Activated T-helper 1 cell treated with Interleukin-2 at 50 U/mL for 16 hours (primary cell): ENCODE results near the gene TAAR1.
"Not testable (repeated sequence)": the region's sequence is repeated elsewhere in the genome, so short reads cannot be mapped to it uniquely, and the experiment has no call there.

Experiments
- DNase-seq: peaks from one replicate; pipeline ENCODE4 v3.0.0-alpha.2; 2020; ENCODE audit warnings: low read depth

The TAAR1 gene, protein sequence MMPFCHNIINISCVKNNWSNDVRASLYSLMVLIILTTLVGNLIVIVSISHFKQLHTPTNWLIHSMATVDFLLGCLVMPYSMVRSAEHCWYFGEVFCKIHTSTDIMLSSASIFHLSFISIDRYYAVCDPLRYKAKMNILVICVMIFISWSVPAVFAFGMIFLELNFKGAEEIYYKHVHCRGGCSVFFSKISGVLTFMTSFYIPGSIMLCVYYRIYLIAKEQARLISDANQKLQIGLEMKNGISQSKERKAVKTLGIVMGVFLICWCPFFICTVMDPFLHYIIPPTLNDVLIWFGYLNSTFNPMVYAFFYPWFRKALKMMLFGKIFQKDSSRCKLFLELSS

DNA sequence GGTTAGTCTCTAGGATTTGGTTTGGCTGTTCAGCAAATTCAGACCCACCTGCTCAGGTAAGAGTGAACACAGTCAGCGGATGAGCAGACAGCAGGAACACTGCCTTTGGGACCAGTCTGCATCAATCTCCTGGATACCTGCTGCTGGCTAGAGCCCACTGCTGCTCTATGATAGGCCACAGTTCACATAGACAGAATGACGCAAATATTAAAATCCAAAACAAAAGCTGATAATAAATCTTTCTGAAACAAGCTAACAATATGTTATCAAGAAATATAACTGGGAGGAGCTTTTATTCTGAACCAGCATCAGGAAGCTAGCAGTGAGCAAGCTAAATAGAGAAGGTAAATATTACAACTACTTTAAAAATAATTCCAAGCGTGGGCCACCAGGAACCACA, at the start of gene TAAR1:
TSS of gene TAAR1 (minus strand) at position 101 of the 400 bp plus-strand sequence. CDS start 13,179 bp downstream, outside the sequence.
- no peak for DNase-seq

DNA sequence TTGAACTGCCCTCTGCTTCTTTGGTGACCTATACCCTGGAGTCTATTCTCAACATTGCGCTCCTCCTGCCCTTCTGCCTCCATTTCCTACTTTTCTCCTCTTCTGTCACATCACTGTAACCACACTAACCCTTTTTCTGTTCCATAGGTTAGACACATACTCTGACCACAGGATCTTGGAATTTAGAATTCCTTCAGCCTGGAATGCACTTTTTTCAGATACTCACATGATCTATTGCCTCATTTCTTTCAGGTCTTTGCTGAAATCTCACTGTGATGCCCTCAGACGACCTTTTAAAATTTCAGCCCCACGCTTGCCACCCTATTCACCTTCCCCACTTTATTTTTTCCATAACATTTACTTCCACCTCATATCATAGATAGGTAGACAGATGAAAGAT, 49.8 kb upstream of the TAAR1 start:
- DNase-seq = no peak

DNA sequence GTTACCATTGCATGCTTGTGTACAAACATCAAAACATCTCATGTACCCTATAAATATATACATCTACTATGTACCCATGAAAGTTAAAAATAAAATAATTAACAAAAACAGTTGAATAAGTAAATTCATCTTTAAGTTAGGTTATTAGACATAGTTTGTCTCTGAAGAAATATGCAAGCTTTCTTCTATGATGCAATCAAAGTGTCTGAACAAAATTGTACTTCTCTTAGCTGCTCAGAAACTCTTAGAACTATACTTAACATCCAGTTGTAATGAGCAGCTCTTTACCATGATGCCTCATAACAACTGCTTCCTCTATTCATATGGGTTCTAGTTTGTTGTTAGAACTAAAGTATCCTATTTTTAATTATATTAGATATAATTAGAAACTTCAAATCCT, 49.0 kb upstream of the TAAR1 start:
- DNase-seq = no peak

DNA sequence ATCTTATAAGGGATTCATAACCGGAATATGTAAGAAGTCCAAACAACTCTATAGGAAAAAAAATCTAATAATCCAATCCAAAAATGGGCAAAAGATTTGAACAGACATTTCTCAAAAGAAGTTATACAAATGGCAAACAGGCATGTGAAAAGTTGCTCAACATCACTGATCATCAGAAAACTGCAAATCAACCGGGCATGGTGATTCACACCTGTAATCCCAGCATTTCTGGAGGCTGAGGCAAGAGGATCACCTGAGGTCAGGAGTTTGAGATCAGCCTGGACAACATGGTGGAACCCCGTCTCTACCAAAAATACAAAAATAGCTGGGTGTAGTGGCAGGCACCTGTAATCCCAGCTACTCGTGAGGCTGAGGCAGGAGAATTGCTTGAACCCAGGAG, 47.8 kb upstream of the TAAR1 start:
- DNase-seq = not testable (repeated sequence)

DNA sequence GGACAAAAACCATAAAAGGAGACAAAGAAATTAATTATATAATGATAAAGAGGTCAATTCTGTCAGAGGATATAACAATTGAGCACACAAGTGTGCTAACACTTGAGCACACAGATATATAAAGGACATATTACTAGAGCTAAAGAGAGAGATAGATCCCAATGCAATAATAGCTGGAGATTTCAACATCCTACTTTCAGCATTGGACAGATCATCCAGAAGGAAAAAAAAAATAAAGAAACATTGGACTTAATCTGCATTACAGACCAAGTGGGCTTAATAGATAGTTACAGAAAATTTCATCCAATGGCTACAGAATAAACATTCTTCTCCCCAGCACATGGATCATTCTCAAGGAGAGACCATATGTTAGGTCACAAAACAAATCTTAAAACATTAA, 45.0 kb upstream of the TAAR1 start:
- no peak for DNase-seq

DNA sequence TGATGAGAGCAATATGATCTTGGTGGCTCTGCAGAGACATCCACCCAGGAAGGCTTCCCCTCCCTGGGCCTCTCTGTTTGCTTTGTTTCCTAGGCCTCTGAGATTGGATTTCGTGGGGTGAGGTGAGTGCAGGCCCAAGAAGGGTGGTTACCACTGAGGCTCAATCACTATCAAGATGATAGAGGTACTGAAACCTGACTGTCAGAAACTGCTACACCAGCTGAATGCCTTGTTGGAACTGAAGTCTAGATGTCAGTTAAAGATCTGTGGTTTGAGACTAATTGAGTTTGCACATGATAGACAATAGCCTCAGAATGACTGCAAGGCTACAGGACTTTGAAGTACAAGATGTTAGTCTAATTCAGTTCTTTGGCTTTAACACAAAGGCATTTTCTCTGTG, 39.6 kb upstream of the TAAR1 start:
- DNase-seq = no peak

DNA sequence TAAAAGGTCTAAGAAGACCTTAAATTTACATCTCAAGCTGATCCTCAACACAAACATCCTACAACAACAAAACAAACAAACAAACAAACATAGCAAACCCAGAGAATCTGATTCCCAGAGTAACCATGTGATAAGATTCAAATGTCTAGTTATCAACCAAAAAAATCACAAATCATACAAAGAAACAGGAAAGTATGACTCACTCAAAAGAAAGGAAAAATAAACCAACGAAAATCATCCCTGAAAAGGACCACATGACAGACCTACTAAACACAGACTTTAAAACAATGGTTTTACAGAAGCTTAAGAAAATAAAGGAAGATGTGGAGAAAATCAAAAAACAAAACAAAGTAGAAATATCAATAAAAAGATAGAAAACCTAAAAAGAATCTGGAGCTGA, 36.8 kb upstream of the TAAR1 start:
- no peak for DNase-seq

DNA sequence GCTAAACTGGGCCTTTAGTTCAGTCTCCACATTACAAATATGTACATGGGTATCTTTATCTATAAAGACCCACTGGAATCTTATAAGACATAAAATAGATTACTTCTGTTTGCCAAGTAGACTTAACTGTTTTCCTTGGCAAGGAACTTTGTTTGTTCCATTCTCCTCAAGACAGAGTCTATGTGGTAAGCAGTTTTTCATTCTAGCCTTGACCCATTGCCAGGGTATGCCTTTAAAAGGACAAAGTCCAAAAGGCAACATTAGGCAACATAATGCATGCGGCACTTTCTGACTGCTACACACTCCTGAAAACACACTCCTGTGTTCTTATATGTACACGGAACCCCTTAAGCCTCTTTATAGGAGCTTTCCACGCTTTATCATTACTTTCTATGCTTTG, 34.5 kb upstream of the TAAR1 start:
- DNase-seq = no peak

DNA sequence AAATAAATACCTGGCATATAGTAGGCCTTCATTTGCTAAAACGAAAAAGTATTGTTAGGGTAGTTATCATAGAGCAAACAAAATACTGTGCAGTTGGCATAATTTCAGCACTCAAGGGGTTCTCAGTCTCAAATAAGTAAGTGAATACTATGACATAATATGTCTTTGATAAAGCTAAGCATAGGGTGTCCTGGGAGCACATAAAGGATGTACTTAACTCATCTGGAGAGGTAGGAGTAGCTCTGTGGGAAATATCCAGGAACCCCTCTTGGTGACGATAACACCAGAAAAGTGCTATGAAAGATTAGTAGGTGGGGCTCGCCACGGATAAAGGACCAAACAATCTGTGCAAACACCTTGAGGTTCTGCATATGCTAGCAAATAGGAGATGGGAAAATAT, 31.7 kb upstream of the TAAR1 start:
- no peak for DNase-seq

DNA sequence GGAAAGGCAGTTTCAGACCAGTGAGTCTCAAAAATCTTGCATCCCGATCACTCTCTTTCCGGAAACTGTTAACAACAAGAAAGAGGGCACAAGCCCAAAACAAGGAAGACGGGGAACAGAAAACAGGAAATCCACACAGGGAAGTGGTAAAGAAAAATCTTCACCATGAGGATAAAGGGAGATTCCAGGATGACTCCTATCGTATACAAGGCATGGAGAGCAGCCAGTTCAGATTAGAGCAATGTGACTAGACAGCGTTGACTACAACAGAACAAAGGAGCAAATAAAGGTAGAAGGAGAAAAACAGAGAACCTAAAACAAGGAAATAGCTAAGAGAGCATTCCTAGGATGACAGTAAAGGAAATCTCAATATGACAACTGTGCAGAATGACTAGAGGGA, 28.3 kb upstream of the TAAR1 start:
- no peak for DNase-seq

DNA sequence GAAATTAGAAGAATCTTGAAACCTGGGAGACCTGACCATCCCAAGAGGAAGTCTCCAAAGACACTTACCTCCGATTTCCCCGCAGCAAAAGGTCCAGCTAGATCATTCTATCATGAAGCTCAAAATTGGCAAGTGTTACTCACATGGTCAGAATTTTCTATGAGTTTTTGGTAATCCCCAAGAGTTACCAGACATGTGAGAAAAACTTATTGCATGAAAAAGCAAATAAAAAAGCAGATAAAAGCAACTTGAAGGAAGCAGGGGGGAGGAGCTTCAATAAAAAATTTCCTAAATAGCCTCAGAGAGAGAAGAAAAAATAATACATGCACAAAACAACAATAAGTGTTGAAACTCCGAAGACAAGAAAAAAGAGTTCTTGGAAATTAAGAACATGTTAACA, 27.5 kb upstream of the TAAR1 start:
- DNase-seq = no peak

DNA sequence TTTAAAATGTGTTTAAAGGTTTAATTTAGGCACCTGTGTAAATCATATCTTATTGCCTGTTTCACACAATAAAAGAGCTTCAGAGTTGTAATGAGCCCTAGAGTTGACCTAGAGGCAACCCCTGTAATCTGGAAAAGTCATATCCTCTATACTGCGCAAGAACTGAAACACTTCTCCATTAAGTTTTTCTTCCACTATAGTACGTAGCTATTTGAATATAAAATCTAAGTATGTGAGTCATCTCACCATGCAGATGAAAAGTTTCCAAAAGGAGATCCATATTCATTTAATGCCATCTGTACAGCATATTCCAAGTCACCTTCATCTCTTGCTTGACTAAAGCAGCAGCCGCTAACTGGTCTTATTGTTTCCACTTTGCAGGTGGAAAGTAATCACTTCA, 26.0 kb upstream of the TAAR1 start:
- no peak for DNase-seq

DNA sequence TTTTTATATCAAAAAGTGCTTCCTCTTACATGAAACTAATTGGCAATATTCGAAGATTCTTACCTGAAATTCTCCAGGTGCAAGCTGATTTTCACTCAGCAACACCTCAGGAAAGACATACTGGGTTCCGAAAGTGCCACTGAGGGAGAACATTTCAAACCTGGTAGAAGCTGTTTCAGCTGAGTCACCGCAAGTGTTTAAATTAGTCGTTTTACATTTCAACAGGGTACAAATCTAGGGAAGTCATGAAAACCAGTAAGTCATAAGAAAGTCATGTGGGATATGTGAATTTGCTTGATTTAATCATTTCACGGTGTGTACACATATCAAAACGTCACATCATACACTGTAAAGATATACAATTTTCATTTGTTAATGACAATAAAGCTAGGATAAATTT, 25.3 kb upstream of the TAAR1 start:
- DNase-seq = no peak

DNA sequence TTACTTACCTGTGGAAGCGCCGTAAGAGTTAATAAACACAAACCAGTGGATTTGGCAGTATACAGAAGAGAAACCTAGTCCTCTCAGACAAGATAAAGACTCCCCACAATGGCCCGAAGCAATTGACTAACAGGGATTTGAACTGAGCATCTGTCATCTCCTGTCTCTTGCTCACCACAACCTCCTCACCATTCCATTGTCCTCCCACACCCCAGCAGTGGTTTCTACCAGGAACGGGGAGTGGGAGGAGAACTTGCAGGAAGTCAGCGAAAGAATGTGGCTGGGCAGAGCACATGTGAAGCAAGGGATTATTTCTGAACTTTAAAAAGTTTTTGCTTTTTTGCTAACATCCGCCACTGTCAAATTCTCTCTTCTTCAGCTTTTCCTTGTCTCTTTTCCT, 24.6 kb upstream of the TAAR1 start:
- DNase-seq = no peak

DNA sequence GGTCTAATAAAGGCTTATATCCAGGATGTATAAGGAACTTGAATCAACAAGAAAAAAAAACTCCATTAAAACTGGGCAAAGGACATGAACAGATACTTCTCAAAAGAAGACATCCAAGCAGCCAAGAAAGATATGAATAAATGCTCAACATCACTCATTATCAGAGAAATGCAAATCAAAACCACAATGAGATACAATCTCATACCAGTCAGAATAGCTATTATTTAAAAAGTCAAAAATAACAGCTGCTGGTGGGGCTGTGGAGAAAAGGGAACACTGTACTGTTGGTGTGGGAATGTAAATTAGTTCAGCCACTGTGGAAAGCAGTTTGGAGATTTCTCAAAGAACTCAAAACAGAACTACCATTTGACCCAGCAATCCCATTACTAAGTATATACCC, 20.1 kb upstream of the TAAR1 start:
- DNase-seq = not testable (repeated sequence)

DNA sequence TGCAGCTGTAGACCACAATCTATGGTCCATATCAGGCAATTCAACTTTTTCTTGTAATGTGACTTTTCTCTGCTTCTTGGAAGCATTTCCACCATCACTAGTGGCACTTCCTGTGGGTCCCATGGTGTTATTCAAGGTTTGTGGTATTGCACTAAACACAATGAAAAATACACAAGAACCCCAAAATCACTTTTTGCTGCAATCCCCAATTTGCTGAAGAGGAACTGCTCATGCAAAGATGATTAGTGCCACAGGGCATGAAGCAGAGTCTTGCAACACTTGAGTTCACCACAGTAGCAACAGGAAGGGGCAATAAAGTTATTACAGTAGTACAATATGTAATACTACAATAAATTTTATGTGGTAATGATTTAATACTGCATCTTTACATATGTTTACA, 16.8 kb upstream of the TAAR1 start:
- no peak for DNase-seq

DNA sequence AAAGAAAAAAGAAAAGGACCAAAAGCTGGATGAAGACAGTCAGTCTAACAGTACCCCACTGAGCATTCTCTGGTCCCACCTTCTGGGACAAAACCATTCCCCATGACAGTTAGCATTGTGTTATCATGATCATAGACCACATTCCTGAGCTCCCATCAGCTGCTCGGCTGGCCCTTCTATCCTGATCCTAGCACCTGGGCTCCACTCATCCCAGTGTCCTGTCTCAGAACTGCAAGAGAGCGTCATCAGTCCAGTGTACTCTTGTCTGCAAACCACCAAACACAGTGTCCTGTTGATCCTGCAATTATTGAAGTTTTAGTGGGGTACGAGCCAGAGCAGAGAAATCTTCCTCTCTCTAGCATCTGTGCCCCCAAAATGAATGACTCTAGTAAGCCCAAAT, 16.0 kb upstream of the TAAR1 start:
- DNase-seq = no peak

DNA sequence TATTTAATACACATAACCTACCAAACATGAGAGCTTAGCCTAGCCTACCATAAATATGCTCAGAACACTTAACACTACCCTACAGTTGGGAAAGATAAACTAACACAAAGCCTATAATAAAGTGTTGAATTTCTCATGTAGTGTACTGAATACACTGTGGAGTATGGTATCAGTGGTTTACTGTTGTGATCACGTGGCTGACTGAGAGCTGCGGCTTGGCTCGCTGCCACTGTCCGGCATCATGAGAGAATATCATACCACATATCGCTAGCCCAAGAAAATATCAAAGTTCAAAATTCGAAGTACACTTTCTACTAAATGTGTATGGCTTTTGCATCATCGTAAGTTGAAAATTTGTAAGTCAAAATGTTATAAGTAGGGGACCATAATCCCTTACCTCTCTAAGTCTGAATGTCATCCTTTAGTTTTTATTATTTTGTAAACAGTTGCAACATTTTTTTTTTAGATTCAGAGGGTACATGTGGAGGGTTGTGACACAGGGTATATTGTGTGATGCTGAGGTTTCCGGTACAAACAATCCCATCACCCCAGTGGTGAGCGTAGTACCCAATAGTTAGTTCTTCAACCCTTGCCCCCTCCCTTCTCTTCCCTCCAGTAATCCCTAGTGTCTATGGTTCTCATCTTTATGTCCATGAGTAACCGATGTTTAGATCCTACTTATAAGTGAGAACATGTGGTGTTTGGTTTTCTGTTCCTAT, 14.6 kb upstream of the TAAR1 start:
- no peak for DNase-seq

DNA sequence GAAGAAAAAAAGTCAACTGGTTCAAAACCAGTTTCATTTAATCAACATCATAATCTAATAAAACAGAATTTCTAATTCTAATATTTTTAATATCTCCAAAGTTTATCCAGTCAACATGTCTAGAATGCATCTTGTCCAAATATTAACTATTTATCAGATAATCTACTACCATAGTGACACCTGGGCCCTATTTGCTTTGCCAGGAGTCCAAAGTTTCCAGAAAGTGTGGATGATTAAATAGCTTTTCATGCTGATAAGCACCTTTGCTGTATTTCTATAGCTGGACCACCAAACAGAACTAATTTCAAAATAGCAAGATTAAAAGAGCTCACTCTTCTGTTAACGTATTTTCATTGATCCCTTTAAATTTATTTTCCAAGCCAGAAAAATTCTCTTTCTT, 12.3 kb upstream of the TAAR1 start:
- no peak for DNase-seq

DNA sequence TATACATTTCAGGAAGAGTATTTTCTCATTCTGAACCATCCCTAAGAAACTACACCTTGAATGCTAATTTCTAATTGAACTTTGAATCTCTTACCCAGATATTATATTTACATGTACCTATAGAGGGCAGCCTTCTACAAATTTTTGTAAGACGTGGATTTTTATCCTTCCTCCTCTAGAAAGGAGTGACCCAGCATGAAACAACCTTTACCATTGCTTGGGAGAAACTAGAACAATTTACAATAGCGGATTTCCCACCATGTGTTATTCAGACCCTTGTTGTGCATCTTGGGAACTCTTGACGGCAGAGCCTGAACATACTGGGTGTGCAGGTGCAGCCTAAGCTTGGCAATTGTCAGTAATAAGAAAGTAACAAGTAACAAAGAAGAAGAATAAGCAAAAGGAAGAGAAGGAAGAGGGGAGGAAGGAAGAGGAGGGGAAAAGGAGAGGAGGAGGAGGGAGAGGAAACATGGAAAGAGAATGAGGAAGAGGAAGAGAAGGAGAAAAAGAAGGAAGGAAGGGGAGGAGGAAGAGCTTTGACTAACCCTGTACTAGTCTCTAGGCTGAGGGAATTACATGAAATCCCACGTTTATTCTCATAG, 10.8 kb upstream of the TAAR1 start:
- DNase-seq = no peak

DNA sequence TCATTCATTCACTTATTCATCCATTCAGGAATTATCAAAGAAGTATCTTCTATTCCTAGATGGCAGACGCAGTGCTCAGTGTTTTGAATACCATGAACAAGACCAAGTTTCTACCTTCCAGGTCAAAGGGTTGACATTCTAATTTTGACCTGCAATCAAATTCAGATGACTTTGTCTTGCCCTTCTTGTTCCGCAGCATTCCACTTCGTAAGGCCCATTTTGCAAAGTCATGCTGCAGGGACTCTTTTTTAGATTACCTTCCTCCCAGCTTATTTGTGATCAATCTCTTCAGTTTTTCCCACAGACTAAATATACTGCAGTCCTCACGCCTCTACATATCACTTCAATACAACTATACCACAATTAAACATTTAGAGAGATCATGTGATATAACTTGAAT, 7.1 kb upstream of the TAAR1 start:
- no peak for DNase-seq

DNA sequence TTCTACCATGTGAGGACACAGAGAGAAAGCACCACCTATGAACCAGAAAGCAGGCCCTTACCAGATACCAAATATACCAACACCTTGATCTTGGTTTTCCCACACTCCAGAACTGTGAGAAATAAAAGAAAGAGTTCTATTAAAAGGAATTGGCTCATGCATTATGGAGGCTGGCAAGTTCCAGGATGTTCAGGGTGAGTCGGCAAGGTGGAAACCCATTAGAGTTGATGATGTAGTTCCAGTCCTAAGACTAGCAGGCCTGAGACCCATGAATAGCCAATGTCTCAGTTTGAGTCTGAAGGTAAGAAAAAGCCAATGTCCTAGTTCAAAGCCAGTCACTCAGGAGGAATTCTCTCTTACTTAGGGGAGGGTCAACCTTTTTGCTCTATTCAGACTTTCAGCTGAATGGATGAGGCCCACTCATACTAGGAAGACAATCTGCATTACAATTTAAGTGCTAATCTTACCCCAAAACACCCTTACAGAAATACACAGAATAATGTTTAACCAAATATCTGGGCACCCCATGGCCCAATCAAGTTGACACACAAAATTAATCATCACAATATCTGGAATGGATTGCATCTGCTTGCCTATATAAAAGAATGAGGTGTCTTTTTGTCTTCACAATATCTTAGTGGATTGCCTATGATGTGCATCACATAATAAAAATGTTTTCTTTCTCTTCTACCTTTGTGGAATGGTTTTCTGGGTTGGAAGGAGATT, 5.5 kb upstream of the TAAR1 start:
- DNase-seq = no peak

DNA sequence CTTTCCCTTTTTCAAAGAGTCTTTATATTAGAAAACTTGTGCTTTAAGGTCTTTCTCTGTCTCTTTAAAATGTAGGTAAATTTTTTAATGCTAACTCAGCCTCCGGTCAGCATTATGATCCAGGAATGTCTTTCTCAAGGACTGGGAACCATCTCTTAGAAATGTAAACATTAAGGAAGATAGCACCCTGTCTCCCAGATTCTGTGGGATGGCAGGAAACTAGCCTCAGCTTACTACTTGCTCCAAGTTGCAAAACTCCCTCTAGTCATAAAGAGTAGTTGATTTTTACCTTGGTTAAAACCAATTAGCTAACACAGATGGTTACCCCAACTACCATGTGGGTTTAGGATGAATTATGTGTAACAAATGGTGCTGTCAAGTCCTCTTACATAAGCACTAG, 4.7 kb upstream of the TAAR1 start:
- DNase-seq = no peak
